Measurements from ENCODE around the gene COL4A5. TPM values are rescaled to one million over a fixed set of nuclear protein-coding genes. Genes with fewer than 3 reads are reported as not detected.

COL4A5 gene
- total RNA-seq, 2 donors from 2014 or later: 39.8 to 53.5 TPM

GRCh38 chrX:108438110-108438623 lies 1.5 kb upstream of the COL4A5 start, which contains the start of gene COL4A6:
Gene COL4A6, minus strand, starts transcription at chrX:108438422. Its CDS starts 226 bp downstream, at chrX:108438196.
- Histone ChIP-seq H3K36me3 (no peaks in the 10 kb centered on the region), H3K27me3 (replicated peaks; ENCODE audit: insufficient read depth) (no peaks in the 10 kb centered on the region), H3K4me3 (peak within 1 kb of the TSS; percentile 78), H3K27ac (no peak within 1 kb of the TSS), H3K4me1 (ENCODE audit: control insufficient read depth in 1 of 2, low read depth in 2 of 2) (no peaks in the 10 kb centered on the region), H3K9me3 (no peaks in the 10 kb centered on the region)
- DNase-seq (ENCODE audit: low spot score) (no peak), ATAC-seq (ENCODE audit: insufficient number of reproducible peaks, low FRiP score, low read depth) (no peak)
- no peak for TF ChIP-seq CTCF (IDR thresholded peaks at IDR 0.05)

GRCh38 chrX:108439961-108440696 lies 491 bp downstream of the COL4A5 start:
- TF ChIP-seq CTCF (IDR thresholded peaks at IDR 0.05): no peak
- DNase-seq (ENCODE audit: low spot score) (no peak), ATAC-seq (ENCODE audit: insufficient number of reproducible peaks, low FRiP score, low read depth) (no peak)
- Histone ChIP-seq H3K36me3 (no peaks in the 10 kb centered on the region), H3K27ac (peak overlapping the region; percentile 61 to 65), H3K4me3 (peak overlapping the region; percentile 78), H3K27me3 (replicated peaks; ENCODE audit: insufficient read depth) (no peaks in the 10 kb centered on the region), H3K4me1 (ENCODE audit: control insufficient read depth in 1 of 2, low read depth in 2 of 2) (no peaks in the 10 kb centered on the region), H3K9me3 (no peaks in the 10 kb centered on the region)

DNA sequence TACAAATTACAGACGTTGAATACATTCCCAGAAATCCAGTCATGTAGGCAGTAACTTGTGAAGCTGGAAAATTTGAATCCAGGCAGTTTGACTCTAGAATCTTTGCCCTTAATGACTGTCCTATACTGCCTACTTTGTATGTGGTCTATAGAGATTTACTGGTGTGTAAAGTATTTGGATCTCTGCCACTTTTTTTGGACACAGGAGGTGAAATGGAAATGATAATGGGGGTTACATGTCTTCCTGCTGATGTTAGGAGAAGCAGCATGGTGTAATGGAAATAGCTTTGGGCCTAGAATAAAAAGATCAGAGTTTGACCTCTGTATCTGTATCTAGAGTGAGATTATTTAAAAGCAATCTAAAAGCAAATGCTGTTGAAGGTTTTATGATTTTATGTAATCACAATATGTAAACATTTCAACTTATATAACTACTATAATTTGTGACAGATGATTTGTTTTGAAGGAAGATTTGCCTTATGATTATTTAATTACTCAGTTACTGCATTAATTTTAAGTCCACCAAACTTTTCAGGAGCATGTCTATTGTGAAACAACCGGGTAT lies 3.3 kb downstream of the COL4A5 start:
- H3K9me3 ChIP-seq: no peaks in the 10 kb centered on the region
- H3K36me3 ChIP-seq: no peaks in the 10 kb centered on the region
- peak overlapping the region; percentile 78 for H3K4me3 ChIP-seq
- H3K27me3 ChIP-seq (replicated peaks; ENCODE audit: insufficient read depth): no peaks in the 10 kb centered on the region
- peak overlapping the region in 1 of 2 donors; percentile 12 for H3K27ac ChIP-seq
- no peak for TF ChIP-seq CTCF (IDR thresholded peaks at IDR 0.05)
- no peaks in the 10 kb centered on the region for H3K4me1 ChIP-seq (ENCODE audit: control insufficient read depth in 1 of 2, low read depth in 2 of 2)
- ATAC-seq (ENCODE audit: insufficient number of reproducible peaks, low FRiP score, low read depth): no peak
- no peak for DNase-seq (ENCODE audit: low spot score)

- DNase-seq (ENCODE audit: low spot score) (no peak), ATAC-seq (ENCODE audit: insufficient number of reproducible peaks, low FRiP score, low read depth) (no peak)
- no peaks in the 10 kb centered on the region for H3K9me3 ChIP-seq
- no peaks in the 10 kb centered on the region for H3K36me3 ChIP-seq
- no peak overlapping the region for H3K27ac ChIP-seq
- no peaks in the 10 kb centered on the region for H3K4me1 ChIP-seq (ENCODE audit: control insufficient read depth in 1 of 2, low read depth in 2 of 2)
- no peaks in the 10 kb centered on the region for H3K27me3 ChIP-seq (replicated peaks; ENCODE audit: insufficient read depth)
- H3K4me3 ChIP-seq: no peak overlapping the region
- no peak for TF ChIP-seq CTCF (IDR thresholded peaks at IDR 0.05)
Observed at GRCh38 chrX:108447303-108447702, 7.7 kb downstream of the COL4A5 start.

DNA sequence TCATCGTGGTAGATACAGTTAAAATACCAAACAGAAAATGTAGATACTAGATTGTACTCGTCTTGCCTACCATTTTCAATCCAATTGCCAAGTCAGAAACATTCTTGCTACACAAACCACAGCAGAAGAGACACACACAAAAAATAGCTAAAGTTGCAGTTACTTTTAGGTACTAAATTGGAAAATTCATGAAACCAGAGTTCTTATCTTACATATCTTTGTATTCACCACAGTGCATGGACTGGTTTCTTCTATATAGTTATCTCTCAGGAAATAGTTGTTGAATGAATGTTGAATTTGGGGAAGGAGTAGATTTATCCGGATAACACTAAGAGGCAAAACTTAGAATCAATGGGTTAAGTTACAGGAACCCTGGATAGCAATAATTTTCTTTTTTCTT lies 14.2 kb downstream of the COL4A5 start:
- H3K27ac ChIP-seq: no peak overlapping the region
- no peaks in the 10 kb centered on the region for H3K4me1 ChIP-seq (ENCODE audit: control insufficient read depth in 1 of 2, low read depth in 2 of 2)
- no peak for TF ChIP-seq CTCF (IDR thresholded peaks at IDR 0.05)
- H3K27me3 ChIP-seq (replicated peaks; ENCODE audit: insufficient read depth): no peaks in the 10 kb centered on the region
- H3K9me3 ChIP-seq: no peaks in the 10 kb centered on the region
- no peak for ATAC-seq (ENCODE audit: insufficient number of reproducible peaks, low FRiP score, low read depth)
- DNase-seq (ENCODE audit: low spot score): no peak
- H3K36me3 ChIP-seq: no peaks in the 10 kb centered on the region
- no peak overlapping the region for H3K4me3 ChIP-seq

Measured in thoracic aorta (tissue), 2 donors.